PC-3 (cell line): ENCODE results near the gene ZNF611.

Experiments
- CTCF ChIP-seq: fragments of 300-600 bp; sonication (generic); conservative IDR thresholded peaks from 2 replicates; pipeline ENCODE4 v1.5.1; 2017; ENCODE audit warnings: antibody characterized with exemption, low read depth, mild to moderate bottlenecking, low read length
- EZH2 ChIP-seq: fragments of 300-600 bp; sonication (generic); IDR thresholded peaks from one replicate; pipeline ENCODE4 v1.6.1; 2017; ENCODE audit warnings: antibody characterized with exemption, mild to moderate bottlenecking, low read length; ENCODE audit not compliant: unreplicated experiment

- TF ChIP-seq CTCF = no peak
- TF ChIP-seq EZH2 = no peak
Observed at GRCh38 chr19:52695996-52696395, 38.8 kb downstream of the ZNF611 start.
